HG03196 (cell line): ENCODE results near the gene LOXHD1.

Source experiments
- ATAC-seq: cut with Tn5 transposase; IDR thresholded peaks from one replicate; pipeline ENCODE4 v1.9.1; 2021; ENCODE audit not compliant: unreplicated experiment

Gene LOXHD1

GRCh38 chr18:46630160-46630559 lies 26.9 kb downstream of the LOXHD1 start:
- no peak for ATAC-seq

GRCh38 chr18:46629361-46629760 lies 27.7 kb downstream of the LOXHD1 start:
- ATAC-seq, result no peak

GRCh38 chr18:46628206-46628605 lies 28.8 kb downstream of the LOXHD1 start:
- no peak for ATAC-seq

GRCh38 chr18:46627136-46627535 lies 29.9 kb downstream of the LOXHD1 start:
- ATAC-seq, result no peak

- no peak for ATAC-seq
Measured at GRCh38 chr18:46625069-46625468, 32.0 kb downstream of the LOXHD1 start.

- no peak for ATAC-seq
Measured at GRCh38 chr18:46624127-46624526, 32.9 kb downstream of the LOXHD1 start.

- no peak for ATAC-seq
Measured at GRCh38 chr18:46623541-46623940, 33.5 kb downstream of the LOXHD1 start.

- no peak for ATAC-seq
Measured at GRCh38 chr18:46622999-46623398, 34.0 kb downstream of the LOXHD1 start.

GRCh38 chr18:46622451-46622850 lies 34.6 kb downstream of the LOXHD1 start:
- no peak for ATAC-seq

GRCh38 chr18:46621871-46622270 lies 35.1 kb downstream of the LOXHD1 start:
- no peak for ATAC-seq

- no peak for ATAC-seq
Measured at GRCh38 chr18:46621111-46621766, 35.8 kb downstream of the LOXHD1 start.

GRCh38 chr18:46619559-46619958 lies 37.5 kb downstream of the LOXHD1 start:
- ATAC-seq, result no peak

- ATAC-seq, result no peak
Measured at GRCh38 chr18:46615720-46616119, 41.3 kb downstream of the LOXHD1 start.

GRCh38 chr18:46609048-46609447 lies 48.0 kb downstream of the LOXHD1 start:
- no peak for ATAC-seq

- ATAC-seq, result no peak
Measured at GRCh38 chr18:46607926-46608325, 49.1 kb downstream of the LOXHD1 start.

GRCh38 chr18:46601141-46601805 lies 55.7 kb downstream of the LOXHD1 start:
- no peak for ATAC-seq

GRCh38 chr18:46596119-46596518 lies 60.9 kb downstream of the LOXHD1 start:
- no peak for ATAC-seq

- ATAC-seq, result no peak
Measured at GRCh38 chr18:46591783-46592391, 65.1 kb downstream of the LOXHD1 start.

- ATAC-seq, result no peak
Measured at GRCh38 chr18:46590103-46590502, 66.9 kb downstream of the LOXHD1 start.

- ATAC-seq, result no peak
Measured at GRCh38 chr18:46588971-46589660, 67.9 kb downstream of the LOXHD1 start.

GRCh38 chr18:46587600-46587999 lies 69.4 kb downstream of the LOXHD1 start:
- no peak for ATAC-seq

GRCh38 chr18:46583711-46584110 lies 73.3 kb downstream of the LOXHD1 start:
- no peak for ATAC-seq
